ENCODE data around the gene UFD1.

Gene UFD1

DNA sequence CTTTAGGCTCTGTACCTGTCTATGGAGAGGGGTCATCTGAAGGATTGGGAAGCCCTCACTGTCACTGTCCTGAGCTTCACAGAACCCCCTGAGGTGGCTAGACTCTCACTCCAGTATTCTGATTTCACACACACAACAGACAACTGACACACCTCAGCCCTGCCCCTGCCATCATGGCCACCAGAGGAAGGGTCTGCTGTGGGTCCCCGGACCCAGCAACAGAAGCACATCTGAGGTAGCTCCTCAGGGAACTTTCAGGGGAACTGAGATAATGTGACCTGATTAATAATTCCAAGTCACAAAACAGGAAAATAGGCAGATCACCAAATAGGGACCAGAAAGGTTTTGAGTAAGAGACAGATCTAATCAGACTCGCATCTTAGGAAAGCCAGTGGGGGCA lies 24.0 kb downstream of the UFD1 start:
- in situ Hi-C loops (cut with MboI; ENCODE audit: low sequenced_read_pairs, unreplicated experiment): no loop called here
- TF ChIP-seq, protein P1, sequence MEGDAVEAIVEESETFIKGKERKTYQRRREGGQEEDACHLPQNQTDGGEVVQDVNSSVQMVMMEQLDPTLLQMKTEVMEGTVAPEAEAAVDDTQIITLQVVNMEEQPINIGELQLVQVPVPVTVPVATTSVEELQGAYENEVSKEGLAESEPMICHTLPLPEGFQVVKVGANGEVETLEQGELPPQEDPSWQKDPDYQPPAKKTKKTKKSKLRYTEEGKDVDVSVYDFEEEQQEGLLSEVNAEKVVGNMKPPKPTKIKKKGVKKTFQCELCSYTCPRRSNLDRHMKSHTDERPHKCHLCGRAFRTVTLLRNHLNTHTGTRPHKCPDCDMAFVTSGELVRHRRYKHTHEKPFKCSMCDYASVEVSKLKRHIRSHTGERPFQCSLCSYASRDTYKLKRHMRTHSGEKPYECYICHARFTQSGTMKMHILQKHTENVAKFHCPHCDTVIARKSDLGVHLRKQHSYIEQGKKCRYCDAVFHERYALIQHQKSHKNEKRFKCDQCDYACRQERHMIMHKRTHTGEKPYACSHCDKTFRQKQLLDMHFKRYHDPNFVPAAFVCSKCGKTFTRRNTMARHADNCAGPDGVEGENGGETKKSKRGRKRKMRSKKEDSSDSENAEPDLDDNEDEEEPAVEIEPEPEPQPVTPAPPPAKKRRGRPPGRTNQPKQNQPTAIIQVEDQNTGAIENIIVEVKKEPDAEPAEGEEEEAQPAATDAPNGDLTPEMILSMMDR (IDR thresholded peaks at IDR 0.05; ENCODE audit: borderline replicate concordance, control extremely low read depth, extremely low read depth, insufficient read depth, missing control alignments): no peak
- no peak for DNase-seq (ENCODE audit: low spot score)

DNA sequence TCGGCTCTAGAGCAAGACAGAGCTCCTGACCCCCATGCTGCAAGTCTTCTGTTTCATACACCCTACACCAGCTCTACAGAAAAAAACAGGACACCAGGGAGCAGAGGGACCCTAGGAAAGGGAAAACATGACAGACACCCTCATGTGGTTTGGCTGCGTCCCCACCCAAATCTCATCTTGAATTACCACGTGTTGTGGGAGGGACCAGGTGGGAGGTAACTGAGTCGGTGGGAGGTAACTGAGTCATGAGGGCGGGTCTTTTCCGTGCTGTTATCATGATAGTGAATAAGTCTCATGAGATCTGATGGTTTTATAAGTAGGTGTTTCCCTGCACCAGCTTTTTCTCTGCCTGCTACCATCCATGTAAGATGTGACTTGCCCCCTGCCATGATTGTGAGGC lies 24.8 kb downstream of the UFD1 start:
- TF ChIP-seq, protein P1 (IDR thresholded peaks at IDR 0.05; ENCODE audit: borderline replicate concordance, control extremely low read depth, extremely low read depth, insufficient read depth, missing control alignments): no peak
- in situ Hi-C loops (cut with MboI; ENCODE audit: low sequenced_read_pairs, unreplicated experiment): no loop called here
- no peak for DNase-seq (ENCODE audit: low spot score)

DNA sequence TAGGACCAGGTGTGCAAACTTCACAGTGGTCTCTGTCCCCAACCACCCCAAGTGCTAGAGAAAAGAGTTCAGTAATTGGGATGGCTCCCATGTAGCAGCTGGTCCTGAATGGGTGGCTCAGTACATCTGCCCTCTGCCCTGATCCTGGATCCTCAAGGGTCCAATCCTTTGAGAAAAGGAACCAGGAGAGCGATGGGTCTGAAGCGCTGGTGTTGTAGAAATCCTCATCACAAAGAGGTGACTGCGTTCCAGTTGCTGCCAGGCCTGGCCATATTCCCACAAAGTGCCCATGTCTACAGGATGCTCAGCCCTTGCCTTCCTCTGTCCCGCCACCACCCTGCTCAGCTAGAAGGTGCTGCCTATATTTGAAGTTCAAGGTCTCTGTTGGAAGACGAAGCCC lies 25.3 kb downstream of the UFD1 start:
- in situ Hi-C loops (cut with MboI; ENCODE audit: low sequenced_read_pairs, unreplicated experiment): no loop called here
- TF ChIP-seq, protein P1 (IDR thresholded peaks at IDR 0.05; ENCODE audit: borderline replicate concordance, control extremely low read depth, extremely low read depth, insufficient read depth, missing control alignments): no peak
- DNase-seq (ENCODE audit: low spot score): no peak

GRCh38 chr22:19451570-19451969 lies 27.4 kb downstream of the UFD1 start:
- in situ Hi-C loops (cut with MboI; ENCODE audit: low sequenced_read_pairs, unreplicated experiment): no loop called here
- TF ChIP-seq, protein P1 (IDR thresholded peaks at IDR 0.05; ENCODE audit: borderline replicate concordance, control extremely low read depth, extremely low read depth, insufficient read depth, missing control alignments): no peak
- DNase-seq (ENCODE audit: low spot score): no peak

GRCh38 chr22:19450363-19451175 lies 28.4 kb downstream of the UFD1 start:
- in situ Hi-C loops (cut with MboI; ENCODE audit: low sequenced_read_pairs, unreplicated experiment): no loop called here
- TF ChIP-seq, protein P1 (IDR thresholded peaks at IDR 0.05; ENCODE audit: borderline replicate concordance, control extremely low read depth, extremely low read depth, insufficient read depth, missing control alignments): no peak
- no peak for DNase-seq (ENCODE audit: low spot score)

DNA sequence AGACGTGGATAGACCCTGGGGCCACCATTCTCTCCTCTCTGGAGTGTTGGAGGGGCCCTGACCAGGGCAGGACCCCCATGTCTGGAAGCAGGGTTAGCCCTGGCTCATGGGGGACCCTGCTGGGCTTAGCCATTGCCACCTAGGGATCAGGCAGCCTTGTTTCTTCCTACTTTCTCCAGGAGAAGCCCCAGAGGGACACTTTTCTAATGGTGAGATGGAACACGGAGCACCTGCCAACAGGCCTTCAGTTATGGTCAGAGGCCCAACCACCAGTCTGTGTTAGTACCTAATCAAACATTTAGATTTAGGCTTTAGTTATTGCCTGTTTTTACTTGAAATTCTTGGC lies 29.6 kb downstream of the UFD1 start:
- TF ChIP-seq, protein P1 (IDR thresholded peaks at IDR 0.05; ENCODE audit: borderline replicate concordance, control extremely low read depth, extremely low read depth, insufficient read depth, missing control alignments): no peak
- in situ Hi-C loops (cut with MboI; ENCODE audit: low sequenced_read_pairs, unreplicated experiment): no loop called here
- no peak for DNase-seq (ENCODE audit: low spot score)
